Right forelimb (tissue), 1 donor: ENCODE data around the gene DBNL.

Experiments
- DNase-seq: peaks from one replicate; pipeline ENCODE4 v3.0.0-alpha.2; 2018

Gene DBNL

GRCh38 chr7:44078521-44078920 is 34.0 kb downstream of the DBNL start:
- DNase-seq = peak; percentile 27

DNA sequence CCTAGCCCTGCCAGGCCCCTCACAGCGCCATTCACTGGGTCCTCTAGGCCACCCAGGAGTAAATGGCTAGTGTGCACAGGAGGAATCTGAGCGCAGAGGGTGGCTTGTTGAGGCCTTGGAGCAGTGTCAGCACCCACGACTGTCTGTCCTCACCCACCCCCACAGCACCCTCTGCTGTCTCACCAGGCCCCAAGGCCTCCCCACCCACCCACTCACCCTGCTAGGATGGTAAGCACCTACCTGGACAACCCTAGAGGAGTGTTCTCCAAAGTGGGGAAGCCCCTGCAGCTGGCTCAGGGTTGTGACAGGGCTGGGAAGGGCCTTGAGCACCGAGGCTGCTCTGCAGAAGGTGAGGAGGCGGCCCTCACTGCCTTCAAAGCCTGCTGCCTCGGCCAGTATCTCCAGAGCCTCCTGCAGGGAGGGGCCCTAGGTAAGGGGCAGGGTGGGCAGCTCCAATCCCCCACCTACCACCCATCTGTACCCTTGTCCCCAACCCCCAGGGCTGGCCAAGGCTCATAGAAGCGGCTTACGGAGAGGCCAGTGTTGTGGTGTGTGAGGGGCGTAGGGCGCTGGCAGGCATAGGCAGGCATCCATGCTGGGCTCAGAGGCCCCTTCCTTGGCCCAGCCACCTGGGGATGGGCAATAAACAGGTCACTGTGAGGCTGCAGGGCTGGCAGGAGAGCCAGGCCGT is 35.0 kb downstream of the DBNL start:
- DNase-seq = no peak

DNA sequence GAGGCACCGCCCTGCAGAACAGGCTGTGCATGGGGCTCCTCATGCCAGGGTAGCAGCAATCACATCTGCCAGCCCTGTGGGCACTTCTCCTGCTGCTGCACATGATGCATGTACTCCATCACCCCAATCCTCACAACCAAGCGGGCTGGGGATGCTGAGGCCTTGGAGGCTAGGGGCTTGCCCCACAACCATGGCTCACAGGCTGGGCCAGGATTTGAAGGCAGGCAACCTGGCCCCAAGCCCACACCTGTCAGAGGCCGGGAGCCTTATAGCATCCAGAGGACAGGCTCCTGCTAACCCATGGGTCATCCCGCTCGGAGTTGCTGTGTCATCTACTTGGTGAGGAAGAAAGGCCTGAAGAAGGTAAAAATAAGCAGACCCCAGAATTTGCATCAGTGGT is 35.6 kb downstream of the DBNL start:
- no peak for DNase-seq

- DNase-seq = no peak
These were observed 36.3 kb downstream of the DBNL start for GRCh38 chr7:44080686-44081265.

- no peak for DNase-seq
These were observed 36.8 kb downstream of the DBNL start for GRCh38 chr7:44081266-44081748.

DNA sequence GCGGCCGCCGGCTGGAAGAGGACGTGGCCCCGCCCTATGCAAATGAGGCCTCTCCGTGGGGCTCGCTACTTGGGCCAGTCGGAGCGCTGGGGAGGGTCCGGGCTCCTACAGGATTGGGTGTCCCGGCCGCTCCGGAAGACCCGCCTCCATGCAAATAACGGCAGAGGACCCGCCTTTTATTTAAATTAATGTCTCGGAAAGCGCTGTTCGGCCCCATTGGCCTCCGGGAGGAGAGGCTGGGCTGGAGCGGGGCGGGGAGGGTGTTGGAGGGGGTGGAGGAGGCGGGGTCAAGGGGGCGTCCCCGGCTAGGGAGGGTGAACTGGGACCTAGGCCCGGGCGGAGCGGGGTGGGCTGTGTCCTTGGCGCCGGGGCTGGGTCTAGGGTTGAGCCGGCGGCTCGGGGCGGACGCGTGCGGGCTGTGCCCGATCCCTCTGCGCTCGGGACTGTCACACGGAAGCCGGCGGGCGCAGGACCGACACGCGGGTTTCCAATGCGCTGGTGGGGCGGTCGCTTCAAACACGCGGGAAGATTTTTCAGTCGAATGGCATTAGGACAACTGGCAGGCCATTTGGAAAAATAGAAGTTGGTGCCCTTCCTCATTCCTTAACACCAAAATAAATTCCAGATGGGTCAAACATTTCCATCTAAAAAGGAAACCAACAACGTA is 38.2 kb downstream of the DBNL start:
- DNase-seq = peak; percentile 98

DNA sequence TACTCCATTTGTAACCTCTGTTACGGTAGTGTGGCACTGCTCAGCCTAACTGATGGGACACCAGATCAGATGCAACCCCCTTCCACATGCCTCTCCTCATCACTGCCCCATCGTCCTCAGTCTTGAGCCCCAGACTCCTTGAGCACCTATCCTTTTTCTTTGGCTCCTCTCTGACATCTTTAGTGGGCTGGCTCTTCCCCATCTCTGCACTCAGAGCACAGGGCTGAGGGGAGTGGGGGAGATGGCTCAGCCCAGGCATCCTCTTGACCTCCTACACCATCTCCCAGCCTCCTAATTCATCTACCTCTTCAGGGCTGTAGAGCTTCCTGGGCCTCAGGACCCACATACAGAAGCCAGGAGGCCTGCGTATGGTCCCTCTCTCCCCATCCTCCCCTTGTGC is 39.3 kb downstream of the DBNL start:
- no peak for DNase-seq

DNA sequence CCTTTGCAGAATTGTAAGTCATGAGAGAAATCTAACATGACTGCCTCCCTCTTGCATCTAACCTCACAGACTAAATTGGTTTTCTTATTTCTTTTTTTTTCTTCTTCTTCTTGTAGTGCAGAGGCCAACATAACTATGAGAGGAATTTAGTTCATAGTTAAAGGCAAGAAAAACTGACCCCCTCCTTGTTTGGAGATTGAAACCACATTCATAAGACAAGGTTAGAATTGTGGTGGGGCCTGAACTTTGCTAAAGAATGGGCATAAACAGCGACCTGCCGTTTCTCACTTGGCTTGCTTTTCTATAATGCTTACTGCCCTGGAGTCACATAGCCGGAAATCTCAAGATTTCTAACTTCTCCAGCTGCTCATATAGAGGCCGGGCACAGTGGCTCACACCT is 40.2 kb downstream of the DBNL start:
- DNase-seq = no peak

DNA sequence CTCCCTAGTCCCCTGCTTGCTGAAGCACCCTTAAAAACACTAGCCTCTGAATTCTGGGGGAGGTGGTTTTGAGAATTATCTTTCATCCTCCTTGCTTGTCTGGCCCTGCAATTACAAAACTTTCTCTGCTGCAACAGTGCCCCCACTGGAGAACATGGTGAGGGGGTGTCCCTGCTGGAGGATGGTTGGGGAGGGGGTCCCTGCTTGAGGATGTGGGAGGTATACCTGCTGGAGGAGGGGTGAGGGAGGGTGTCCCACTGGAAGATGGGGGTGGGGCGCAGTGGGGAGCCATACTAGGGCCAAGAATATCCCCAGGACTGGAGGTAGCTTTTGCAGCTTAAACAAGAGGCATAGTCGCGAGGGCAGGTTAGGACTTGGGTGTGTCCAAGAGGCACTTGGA is 41.0 kb downstream of the DBNL start:
- DNase-seq = no peak

- DNase-seq = no peak
These were observed 42.1 kb downstream of the DBNL start for GRCh38 chr7:44086627-44087026.

- DNase-seq = no peak
These were observed 43.7 kb downstream of the DBNL start for GRCh38 chr7:44087911-44088838.

DNA sequence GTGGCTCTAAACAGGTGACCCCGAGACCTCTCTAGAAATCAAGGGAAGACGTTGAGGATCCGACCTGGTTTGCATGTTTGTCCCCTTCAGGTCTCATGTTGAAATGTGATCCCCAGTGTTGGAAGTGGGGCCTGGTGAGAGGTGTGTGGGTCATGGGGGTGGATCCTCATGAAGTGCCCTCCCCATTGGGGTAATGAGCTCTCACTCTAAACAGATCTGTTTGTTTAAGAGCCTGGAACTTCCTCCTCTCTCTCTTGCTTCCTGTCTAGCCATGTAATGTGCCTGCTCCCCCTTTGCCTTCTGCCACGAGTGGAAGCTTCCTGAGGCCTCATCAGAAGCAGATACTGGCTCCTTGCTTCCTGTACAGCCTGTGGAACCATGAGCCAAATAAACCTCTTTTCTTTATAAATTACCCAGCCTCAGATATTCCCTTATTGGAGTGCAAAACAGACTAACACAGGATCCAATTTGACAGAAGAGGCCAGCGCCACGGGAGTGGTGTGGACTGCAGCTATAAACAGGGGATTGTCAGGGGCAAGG is 48.7 kb downstream of the DBNL start:
- DNase-seq = no peak

- no peak for DNase-seq
These were observed 49.9 kb downstream of the DBNL start for GRCh38 chr7:44094365-44094764.

- DNase-seq = no peak
These were observed 50.5 kb downstream of the DBNL start for GRCh38 chr7:44094883-44095592.

GRCh38 chr7:44095781-44096180 is 51.3 kb downstream of the DBNL start:
- no peak for DNase-seq

DNA sequence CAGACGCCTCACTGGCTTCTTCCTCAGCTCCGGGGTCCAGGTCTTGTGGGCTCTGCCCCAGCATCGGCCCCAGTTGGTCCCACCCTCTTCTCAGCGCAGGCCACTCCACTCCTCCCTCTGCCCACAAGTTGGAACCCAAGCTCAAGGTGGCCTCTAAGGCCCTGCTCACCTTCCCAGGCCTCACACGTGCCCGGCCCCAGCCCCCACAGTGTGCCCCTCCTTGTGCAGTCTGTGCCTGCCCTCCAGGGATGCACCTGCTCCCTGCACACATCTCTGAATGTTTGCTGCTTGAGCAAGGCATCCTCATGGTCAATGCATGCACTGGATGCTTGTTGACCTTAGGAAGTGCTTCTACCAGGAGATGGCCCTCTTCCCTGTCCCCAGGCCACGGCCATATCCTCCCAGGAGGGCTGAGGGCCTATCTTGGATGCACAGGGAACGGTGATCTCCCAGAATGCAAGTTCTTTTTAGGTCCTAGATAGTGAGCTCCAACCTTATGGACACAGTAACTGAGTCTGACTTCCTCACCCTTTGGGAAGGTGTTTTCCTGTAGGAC is 51.9 kb downstream of the DBNL start:
- DNase-seq = no peak

DNA sequence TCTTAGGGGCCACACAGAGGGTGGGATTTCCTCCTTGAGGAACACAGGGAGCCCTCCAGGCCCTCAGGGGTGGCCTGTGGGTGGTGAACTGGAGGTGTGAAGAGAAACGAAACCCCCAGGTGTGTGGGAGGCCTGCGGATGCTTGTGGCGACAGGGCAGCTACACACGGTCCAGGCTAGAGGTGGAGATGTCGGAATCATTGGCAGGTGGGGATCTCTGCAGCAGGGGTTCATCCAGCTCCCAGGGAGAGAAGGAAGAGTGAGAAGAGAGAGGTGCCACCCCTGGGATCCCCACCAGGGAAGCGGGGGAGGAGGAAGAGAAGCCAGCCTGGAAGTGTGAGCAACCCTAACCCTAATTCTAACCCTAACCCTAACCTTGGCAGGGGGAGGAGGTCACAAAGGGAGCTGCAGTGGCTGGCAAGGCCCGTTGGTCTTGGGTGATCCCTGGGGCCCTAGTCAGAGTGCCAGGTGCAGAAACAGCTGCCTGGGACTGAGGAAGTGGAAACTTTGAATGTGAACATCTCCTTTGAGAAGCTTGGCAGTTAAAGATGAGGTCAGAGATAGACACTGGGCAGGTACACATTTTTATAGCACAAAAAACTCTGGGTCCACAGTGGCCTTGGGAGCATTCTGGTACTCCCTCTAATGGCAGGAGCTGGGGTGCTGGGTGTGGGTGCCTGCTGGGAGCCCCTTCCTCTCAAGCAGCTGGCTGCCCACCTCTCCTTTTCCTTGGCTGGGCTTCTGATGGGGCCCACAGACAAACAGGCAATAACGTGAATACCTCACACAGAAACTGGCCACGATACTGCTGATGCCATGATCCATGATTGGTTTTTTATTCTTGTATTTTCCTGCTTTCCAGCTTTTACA is 52.8 kb downstream of the DBNL start:
- no peak for DNase-seq

DNA sequence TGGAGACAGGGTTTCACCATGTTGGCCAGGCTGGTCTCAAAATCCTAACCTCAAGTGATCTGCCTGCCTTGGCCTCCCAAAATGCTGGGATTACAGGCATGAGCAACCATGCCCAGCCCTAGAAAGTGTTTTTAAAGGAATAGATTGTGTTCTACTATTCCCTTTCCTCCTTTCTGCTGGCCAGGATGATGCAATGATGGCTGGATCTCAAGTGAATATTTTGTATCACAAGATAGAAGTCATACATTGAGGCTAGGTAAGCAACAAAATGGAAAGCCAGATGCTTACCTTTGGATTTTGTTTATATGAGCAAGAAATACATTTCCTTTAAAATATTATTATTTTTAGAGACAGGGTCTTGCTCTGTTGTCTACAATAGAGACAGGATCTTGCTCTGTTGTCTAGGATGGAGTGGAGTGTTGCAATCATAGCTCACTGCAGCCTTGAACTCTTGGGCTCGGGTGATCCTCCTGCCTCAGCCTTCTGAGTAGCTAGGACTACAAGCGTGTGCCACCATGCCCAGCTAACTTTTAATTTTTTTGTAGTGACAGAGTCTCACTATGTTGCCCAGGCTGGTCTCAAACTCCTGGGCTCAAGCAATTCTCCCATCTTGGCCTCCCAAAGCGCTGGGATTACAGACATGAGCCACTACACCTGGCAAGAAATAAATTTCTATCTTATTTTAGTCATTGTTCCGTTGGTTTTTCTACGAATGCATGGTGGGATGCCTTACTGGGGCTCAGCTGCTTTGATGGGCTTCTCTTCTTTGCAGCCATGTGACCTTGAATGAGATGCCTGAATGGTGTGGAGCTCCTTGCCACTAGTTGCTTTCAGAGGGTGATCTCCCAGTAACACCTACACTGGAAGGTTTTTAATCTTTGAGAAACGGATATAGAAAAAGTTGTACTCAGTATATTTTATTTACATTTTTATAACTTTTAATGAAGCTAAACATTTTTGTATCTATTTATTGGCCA is 53.9 kb downstream of the DBNL start:
- DNase-seq = no peak

- no peak for DNase-seq
These were observed 55.2 kb downstream of the DBNL start for GRCh38 chr7:44099669-44100068.
